Sigmoid colon (tissue), 4 donors: ENCODE results near the gene CCL26.

Experiments
- POLR2AphosphoS5 ChIP-seq, 4 donors: sonication (generic); formaldehyde crosslinking; IDR thresholded peaks; one replicate each; pipeline ENCODE4 v1.6.1; 2017; ENCODE audit warnings: antibody characterized with exemption in 4 of 4
- TF ChIP-seq, protein P1 (sequence below), 4 experiments: fragments of 450-650 bp in 3 of 4; fragments of 200-600 bp in 1 of 4; IDR thresholded peaks; one replicate each; pipeline ENCODE4 v1.5.1; 2016 to 2019; ENCODE audit warnings: antibody characterized with exemption in 4 of 4, mild to moderate bottlenecking in 3 of 4, moderate library complexity in 2 of 4

GRCh38 chr7:75762350-75762917, 9.6 kb downstream of the CCL26 start:
- TF ChIP-seq, protein P1, sequence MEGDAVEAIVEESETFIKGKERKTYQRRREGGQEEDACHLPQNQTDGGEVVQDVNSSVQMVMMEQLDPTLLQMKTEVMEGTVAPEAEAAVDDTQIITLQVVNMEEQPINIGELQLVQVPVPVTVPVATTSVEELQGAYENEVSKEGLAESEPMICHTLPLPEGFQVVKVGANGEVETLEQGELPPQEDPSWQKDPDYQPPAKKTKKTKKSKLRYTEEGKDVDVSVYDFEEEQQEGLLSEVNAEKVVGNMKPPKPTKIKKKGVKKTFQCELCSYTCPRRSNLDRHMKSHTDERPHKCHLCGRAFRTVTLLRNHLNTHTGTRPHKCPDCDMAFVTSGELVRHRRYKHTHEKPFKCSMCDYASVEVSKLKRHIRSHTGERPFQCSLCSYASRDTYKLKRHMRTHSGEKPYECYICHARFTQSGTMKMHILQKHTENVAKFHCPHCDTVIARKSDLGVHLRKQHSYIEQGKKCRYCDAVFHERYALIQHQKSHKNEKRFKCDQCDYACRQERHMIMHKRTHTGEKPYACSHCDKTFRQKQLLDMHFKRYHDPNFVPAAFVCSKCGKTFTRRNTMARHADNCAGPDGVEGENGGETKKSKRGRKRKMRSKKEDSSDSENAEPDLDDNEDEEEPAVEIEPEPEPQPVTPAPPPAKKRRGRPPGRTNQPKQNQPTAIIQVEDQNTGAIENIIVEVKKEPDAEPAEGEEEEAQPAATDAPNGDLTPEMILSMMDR (IDR thresholded peaks at IDR 0.05), result peak; percentile 58 to 78 (median 67)
- TF ChIP-seq POLR2AphosphoS5 (IDR thresholded peaks at IDR 0.05), result no peak
